ENCODE data around the gene NKD1.

Gene NKD1

DNA sequence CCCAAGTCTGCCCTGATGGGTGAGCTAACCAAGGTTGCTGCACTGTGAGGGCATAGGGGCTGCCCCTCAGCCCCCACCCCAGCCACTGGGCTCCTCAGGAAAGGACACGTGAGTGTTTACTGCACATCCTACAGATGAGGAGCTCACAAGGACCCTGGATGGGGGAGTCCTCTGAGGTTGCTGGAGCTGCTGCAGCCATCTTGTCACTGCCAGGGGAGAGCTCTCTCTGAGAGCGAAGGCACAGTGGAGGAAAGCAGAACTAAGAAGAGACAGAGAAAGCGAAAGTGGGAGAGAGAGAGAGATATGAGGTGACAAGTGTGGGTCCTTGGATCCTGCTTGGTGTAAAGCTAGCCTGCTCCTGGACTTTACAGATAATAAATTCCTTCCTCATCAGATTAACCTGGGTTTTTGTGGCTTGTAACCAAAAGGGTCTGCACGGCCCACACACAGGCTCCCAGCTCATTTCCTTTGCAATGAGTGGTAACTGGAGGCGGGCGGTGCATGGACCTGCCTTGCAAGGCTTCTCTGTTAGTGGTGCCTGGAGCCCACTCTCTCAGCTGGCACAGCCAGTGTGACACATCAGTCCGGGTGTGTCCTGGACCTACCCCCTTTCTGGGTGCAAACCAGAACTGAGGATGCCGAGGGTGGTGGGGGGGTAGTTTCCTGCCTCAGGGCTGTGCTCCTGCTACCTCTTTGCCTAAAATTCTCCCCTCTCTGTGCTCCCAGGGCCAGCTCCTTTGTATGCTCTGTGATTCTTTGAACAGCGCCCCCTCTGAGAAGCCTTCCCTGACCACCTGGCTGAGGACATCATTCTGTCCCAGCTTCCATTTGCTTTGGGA is 118.7 kb downstream of the NKD1 start:
- TF ChIP-seq Cebpa-rat (IDR thresholded peaks at IDR 0.05) = no peak
- peaks cover 4 to 24% (median 9%) of the 10 kb centered on the region in 11 experiments for H3K36me3 ChIP-seq
- peak overlapping the region in 6 of 11 experiments; percentile 1 to 51 (median 14); a peak in 5 of 22 replicates for H3K9ac ChIP-seq
- H3K27me3 ChIP-seq = no peaks in the 10 kb centered on the region
- 0 out of 22 replicates have a peak, but pooled peaks cover 0 to 8% (median 0%) of the 10 kb centered on the region in 11 experiments for H4K20me1 ChIP-seq
- peak overlapping the region; percentile 40 to 87 (median 71); a peak in 21 of 22 replicates for H3K4me2 ChIP-seq
- peaks cover 40 to 60% (median 47%) of the 10 kb centered on the region in 10 experiments for H3K4me1 ChIP-seq
- peak overlapping the region in 4 of 10 experiments; percentile 8 to 29 (median 26); a peak in 3 of 20 replicates for H3K4me3 ChIP-seq
- H3K27ac ChIP-seq = peak overlapping the region in 9 of 11 experiments; percentile 5 to 55 (median 32); a peak in 12 of 22 replicates
- peaks cover 4 to 9% (median 9%) of the 10 kb centered on the region in 11 experiments for H3K9me3 ChIP-seq (replicated peaks in 1 of 11)

DNA sequence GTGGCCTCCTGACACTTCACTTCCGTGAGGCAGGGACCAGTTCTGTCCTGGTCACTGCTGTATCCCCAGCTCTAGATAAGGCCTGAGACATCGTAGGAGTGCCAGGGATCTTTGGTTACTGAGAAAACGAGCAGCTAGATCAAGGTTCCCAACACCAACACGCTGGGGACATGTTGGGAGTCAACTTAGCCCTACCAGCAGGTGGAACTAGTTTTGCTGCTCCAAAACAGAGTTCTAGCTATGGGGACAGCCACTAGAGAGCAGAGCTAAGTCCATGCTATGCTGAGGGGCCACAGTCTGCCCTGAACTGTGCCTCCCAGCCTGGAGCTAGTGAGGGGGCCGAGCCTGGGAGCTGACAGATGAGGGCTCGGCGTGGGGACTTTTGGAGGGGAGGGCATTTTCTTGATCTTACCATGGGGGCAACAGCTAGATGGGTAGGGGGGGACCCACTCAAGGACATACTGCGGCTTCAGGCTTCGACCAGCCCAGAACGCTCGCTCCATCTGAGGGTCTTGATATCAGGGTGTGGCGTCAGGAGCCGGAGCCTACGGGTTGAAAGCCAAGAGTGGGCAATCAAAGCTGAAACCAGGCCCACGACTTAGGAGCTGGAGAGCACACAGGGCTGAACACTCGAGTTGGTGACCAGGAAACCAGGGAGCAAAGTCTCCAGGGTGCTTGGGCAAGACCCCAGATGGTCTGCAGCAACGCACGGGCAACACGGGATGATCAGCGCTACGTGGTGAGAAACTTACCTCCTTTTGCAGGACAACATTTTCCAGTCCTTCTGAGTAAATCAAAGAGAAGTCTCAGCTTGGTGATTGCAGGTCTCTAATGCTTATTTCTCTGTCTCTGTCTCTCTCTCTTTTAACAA is 119.5 kb downstream of the NKD1 start:
- Histone ChIP-seq H3K4me2 (peak overlapping the region; percentile 57 to 87 (median 72)), H3K36me3 (peaks cover 12 to 32% (median 17%) of the 10 kb centered on the region in 11 experiments), H3K27me3 (no peaks in the 10 kb centered on the region), H3K4me3 (peak overlapping the region in 2 of 10 experiments; percentile 26 to 29; a peak in 2 of 20 replicates), H3K9ac (peak overlapping the region in 8 of 11 experiments; percentile 0 to 51 (median 14); a peak in 7 of 22 replicates), H3K27ac (peak overlapping the region in 9 of 11 experiments; percentile 5 to 55 (median 32); a peak in 14 of 22 replicates), H4K20me1 (0 out of 22 replicates have a peak, but pooled peaks cover 0 to 8% (median 0%) of the 10 kb centered on the region in 11 experiments), H3K4me1 (peaks cover 40 to 60% (median 47%) of the 10 kb centered on the region in 10 experiments), H3K9me3 (replicated peaks in 1 of 11) (peaks cover 13 to 18% (median 17%) of the 10 kb centered on the region in 11 experiments)
- TF ChIP-seq Cebpa-rat (IDR thresholded peaks at IDR 0.05) = no peak

DNA sequence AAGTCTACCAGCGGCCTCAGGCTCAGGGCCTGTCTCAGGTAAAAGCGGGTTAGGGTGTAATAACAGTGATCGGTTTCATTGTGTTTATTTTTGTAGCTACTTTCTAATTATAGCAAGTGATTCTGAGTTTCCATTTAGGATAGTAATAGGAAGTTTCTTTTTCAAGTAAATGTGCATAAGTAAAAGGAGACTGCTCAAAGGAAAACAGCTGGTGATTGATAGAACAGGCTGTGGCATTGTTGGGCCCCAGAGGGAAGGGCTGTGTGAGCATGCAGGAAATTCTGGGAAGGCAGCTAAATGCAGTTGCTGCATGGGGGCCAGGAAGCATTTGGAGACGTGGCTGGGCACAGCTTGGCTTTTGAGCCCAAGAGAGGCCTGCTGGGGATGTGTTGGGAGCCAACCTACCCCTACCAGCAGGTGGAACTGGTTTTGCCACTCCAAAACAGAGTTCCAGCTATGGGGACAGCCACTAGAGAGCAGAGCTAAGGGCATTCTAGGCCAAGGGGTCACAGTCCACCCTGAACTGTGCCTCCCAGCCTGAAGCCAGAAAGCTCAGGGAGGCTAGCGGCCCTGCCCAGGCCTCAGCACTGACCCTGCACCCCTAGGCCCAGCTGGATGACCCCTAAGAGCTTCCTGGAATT is 120.3 kb downstream of the NKD1 start:
- TF ChIP-seq Cebpa-rat (IDR thresholded peaks at IDR 0.05) = no peak
- H3K4me2 ChIP-seq = peak overlapping the region; percentile 57 to 87 (median 72)
- H4K20me1 ChIP-seq = 0 out of 22 replicates have a peak, but pooled peaks cover 0 to 8% (median 0%) of the 10 kb centered on the region in 11 experiments
- no peaks in the 10 kb centered on the region for H3K27me3 ChIP-seq
- H3K9ac ChIP-seq = peak overlapping the region in 6 of 11 experiments; percentile 0 to 29 (median 8); a peak in 4 of 22 replicates
- no peak overlapping the region for H3K4me3 ChIP-seq
- H3K27ac ChIP-seq = peak overlapping the region in 4 of 11 experiments; percentile 21 to 38 (median 30); a peak in 4 of 22 replicates
- H3K4me1 ChIP-seq = peaks cover 40 to 60% (median 47%) of the 10 kb centered on the region in 10 experiments
- H3K36me3 ChIP-seq = peaks cover 20 to 40% (median 25%) of the 10 kb centered on the region in 11 experiments
- H3K9me3 ChIP-seq (replicated peaks in 1 of 11) = peaks cover 20 to 26% (median 25%) of the 10 kb centered on the region in 11 experiments

DNA sequence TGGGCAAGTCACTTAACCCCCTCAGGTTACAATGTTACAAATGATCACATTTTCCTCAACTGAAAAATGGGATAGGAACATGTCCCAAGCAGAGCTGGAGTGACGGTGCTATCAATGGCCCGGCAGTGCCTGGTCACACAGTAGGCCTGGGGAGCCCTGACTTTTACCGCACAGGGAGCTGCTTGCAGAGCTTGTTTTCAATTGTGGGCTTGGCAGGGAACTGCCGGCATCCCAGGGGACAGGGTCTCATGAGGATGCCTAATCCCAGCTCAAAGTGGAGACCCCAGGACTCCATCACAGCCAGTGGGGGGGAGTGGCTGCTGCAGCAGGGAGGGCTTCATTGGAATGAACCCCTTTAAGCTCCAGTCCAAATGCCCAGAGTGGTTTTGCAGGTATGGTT is 121.5 kb downstream of the NKD1 start:
- TF ChIP-seq Cebpa-rat (IDR thresholded peaks at IDR 0.05) = no peak
- Histone ChIP-seq H3K4me1 (peaks cover 40 to 55% (median 44%) of the 10 kb centered on the region in 10 experiments), H3K4me2 (peak overlapping the region in 8 of 11 experiments; percentile 27 to 87 (median 70); a peak in 6 of 22 replicates), H3K4me3 (no peak overlapping the region), H3K9me3 (replicated peaks in 1 of 11) (peaks cover 29 to 37% (median 35%) of the 10 kb centered on the region in 11 experiments), H4K20me1 (0 out of 22 replicates have a peak, but pooled peaks cover 0 to 8% (median 0%) of the 10 kb centered on the region in 11 experiments), H3K27ac (no peak overlapping the region), H3K36me3 (peaks cover 32 to 52% (median 37%) of the 10 kb centered on the region in 11 experiments), H3K9ac (no peak overlapping the region), H3K27me3 (no peaks in the 10 kb centered on the region)

DNA sequence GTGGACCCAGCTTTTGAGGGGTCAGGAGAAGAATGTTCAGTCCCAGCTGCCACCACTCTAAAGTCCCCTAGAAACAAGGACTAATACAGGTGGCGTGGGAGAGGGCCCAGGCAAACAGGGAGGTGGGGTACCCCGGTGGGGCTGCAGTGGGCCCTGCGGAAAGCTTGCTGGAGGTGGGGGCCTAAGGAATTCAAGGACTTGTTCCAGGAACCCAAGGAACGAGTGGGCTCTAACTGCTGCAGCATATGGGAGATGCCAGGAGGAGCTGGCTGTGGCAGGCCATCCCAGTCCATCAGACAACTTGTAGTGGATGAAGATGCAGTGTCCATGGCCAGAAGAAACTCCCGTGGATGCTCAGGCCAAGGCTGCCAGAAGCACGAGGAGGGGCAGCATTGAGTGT is 122.3 kb downstream of the NKD1 start:
- no peak overlapping the region for H3K4me3 ChIP-seq
- TF ChIP-seq Cebpa-rat (IDR thresholded peaks at IDR 0.05) = no peak
- H3K9ac ChIP-seq = no peak overlapping the region
- H3K36me3 ChIP-seq = peaks cover 40 to 60% (median 44%) of the 10 kb centered on the region in 11 experiments
- H3K9me3 ChIP-seq (replicated peaks in 1 of 11) = peaks cover 29 to 41% (median 36%) of the 10 kb centered on the region in 11 experiments
- peak overlapping the region in 2 of 11 experiments; percentile 69 to 71; a peak in 2 of 22 replicates for H3K4me2 ChIP-seq
- no peak overlapping the region for H3K27ac ChIP-seq
- peaks cover 35 to 50% (median 39%) of the 10 kb centered on the region in 10 experiments for H3K4me1 ChIP-seq
- 0 out of 22 replicates have a peak, but pooled peaks cover 0 to 8% (median 0%) of the 10 kb centered on the region in 11 experiments for H4K20me1 ChIP-seq
- H3K27me3 ChIP-seq = no peaks in the 10 kb centered on the region

DNA sequence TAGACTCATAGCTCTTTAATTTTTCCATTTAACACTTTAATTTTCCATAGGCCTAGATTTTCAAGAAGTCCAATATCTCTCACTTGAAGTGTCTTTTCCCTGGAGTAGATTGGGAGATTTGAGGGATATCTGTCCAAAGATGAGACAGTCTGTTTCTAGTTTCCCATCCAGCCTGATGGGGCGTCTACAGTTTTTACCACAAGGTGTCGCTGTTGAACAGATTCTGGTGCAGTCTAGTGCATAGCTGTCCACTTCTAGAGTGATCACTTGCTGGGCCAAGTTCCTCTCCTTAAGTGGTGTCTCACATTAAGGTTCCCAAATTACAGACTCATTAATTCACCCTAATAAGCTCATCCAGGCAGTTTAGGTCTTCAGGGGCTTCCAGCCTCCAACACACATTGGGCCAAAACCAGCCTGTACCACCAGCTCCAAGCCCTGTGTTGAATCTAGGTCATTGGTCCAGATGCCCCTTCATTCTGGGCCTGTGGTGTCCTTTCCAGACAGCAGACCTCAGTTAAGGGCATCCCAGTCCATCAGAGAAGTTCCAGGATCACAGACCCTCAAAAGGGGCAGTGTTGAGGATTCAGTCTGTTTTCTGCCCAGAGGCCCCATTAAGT is 123.6 kb downstream of the NKD1 start:
- TF ChIP-seq Cebpa-rat (IDR thresholded peaks at IDR 0.05) = no peak
- Histone ChIP-seq H3K4me1 (peaks cover 32 to 40% (median 35%) of the 10 kb centered on the region in 10 experiments), H3K9ac (no peak overlapping the region), H3K27me3 (no peaks in the 10 kb centered on the region), H3K9me3 (replicated peaks in 1 of 11) (peaks cover 29 to 41% (median 36%) of the 10 kb centered on the region in 11 experiments), H3K27ac (no peak overlapping the region), H3K36me3 (peaks cover 53 to 72% (median 56%) of the 10 kb centered on the region in 11 experiments), H3K4me2 (no peak overlapping the region), H3K4me3 (peak overlapping the region in 4 of 10 experiments; percentile 5 to 19 (median 16); a peak in 2 of 20 replicates), H4K20me1 (peaks cover 0 to 10% (median 0%) of the 10 kb centered on the region in 11 experiments; a peak in 1 of 22 replicates)

DNA sequence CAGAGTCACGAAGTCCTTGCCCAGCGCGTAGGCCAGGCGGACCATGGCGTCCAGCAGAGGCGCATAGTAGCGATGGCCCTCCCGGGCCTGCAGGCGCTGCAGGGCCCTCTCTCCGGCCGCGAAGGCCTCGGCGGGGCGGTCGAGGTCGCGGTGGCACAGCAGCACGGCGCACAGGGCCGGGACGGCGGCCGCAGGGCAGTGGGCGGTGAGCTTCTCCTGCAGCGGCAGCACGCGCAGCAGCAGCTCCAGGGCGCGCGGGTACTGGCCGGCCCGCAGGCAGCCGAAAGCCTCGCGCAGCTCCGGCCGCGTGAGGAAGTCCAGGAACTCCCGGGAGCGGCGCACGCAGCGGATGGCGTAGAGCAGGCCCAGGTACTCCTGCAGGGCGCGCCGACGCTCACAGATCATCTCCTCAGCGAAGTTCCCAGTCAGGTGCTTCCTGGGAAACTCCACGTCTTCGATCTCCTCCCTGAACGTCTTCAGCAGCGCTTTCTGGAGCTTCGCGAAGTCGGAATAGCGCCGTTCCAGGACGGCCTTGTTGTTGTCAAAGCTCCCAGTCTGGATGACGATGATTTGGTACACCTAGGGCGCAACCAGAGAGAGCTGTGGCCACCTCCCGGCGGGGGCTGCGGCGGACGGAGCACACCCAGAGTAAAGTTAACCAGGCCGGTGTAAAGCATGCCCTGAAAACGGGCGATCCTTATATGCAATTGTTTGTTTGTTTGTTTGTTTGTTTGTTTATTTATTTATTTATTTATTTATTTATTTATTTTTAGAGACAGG is 125.5 kb downstream of the NKD1 start:
- no peak overlapping the region for H3K27ac ChIP-seq
- peaks cover 56 to 86% (median 67%) of the 10 kb centered on the region in 11 experiments for H3K36me3 ChIP-seq
- peaks cover 16 to 37% (median 21%) of the 10 kb centered on the region in 10 experiments for H3K4me1 ChIP-seq
- no peak overlapping the region for H3K9ac ChIP-seq
- H4K20me1 ChIP-seq = peaks cover 0 to 19% (median 0%) of the 10 kb centered on the region in 11 experiments; a peak in 3 of 22 replicates
- H3K9me3 ChIP-seq (replicated peaks in 1 of 11) = peaks cover 29 to 41% (median 36%) of the 10 kb centered on the region in 11 experiments
- no peak overlapping the region for H3K4me2 ChIP-seq
- no peaks in the 10 kb centered on the region for H3K27me3 ChIP-seq
- TF ChIP-seq Cebpa-rat (IDR thresholded peaks at IDR 0.05) = no peak
- peak overlapping the region in 6 of 10 experiments; percentile 11 to 47 (median 22); a peak in 6 of 20 replicates for H3K4me3 ChIP-seq
